BLaER1 (cell line): ENCODE data around the gene CCDC27.

ENCODE experiments used
- H3K27ac ChIP-seq: shearing (Covaris generic); formaldehyde crosslinking; 2 replicates; pipeline ENCODE4 v1.8.1; 2022
- H3K27me3 ChIP-seq: shearing (Covaris generic); formaldehyde crosslinking; 2 replicates; pipeline ENCODE4 v1.8.1; 2022
- H3K36me3 ChIP-seq: shearing (Covaris generic); formaldehyde crosslinking; 2 replicates; pipeline ENCODE4 v1.8.1; 2022
- H3K4me1 ChIP-seq: shearing (Covaris generic); formaldehyde crosslinking; 2 replicates; pipeline ENCODE4 v1.8.1; 2022
- H3K4me2 ChIP-seq: shearing (Covaris generic); formaldehyde crosslinking; 2 replicates; pipeline ENCODE4 v1.8.1; 2022
- H3K4me3 ChIP-seq: shearing (Covaris generic); formaldehyde crosslinking; 2 replicates; pipeline ENCODE4 v1.8.1; 2022
- H3K9ac ChIP-seq: shearing (Covaris generic); formaldehyde crosslinking; 2 replicates; pipeline ENCODE4 v1.8.1; 2022
- H3K9me3 ChIP-seq: shearing (Covaris generic); formaldehyde crosslinking; 2 replicates; pipeline ENCODE4 v1.8.1; 2022
- H4K20me1 ChIP-seq: shearing (Covaris generic); formaldehyde crosslinking; 2 replicates; pipeline ENCODE4 v1.8.1; 2022
- Cebpa-rat ChIP-seq: shearing (Covaris generic); IDR thresholded peaks from 2 replicates; pipeline ENCODE4 v1.8.1; 2022

CCDC27 gene

GRCh38 chr1:3814771-3815561 is 62.7 kb downstream of the CCDC27 start:
- Histone ChIP-seq H3K36me3 (peaks cover 51% of the 10 kb centered on the region), H3K9ac (no peak overlapping the region), H3K27me3 (no peaks in the 10 kb centered on the region), H3K4me3 (no peak overlapping the region), H3K4me2 (no peak overlapping the region), H3K9me3 (no peaks in the 10 kb centered on the region), H4K20me1 (no peaks in the 10 kb centered on the region), H3K4me1 (peaks cover 4% of the 10 kb centered on the region), H3K27ac (no peak overlapping the region)
- no peak for TF ChIP-seq Cebpa-rat

GRCh38 chr1:3816331-3817137 is 64.3 kb downstream of the CCDC27 start:
- H3K4me2 ChIP-seq: no peak overlapping the region

GRCh38 chr1:3817138-3817740 is 65.0 kb downstream of the CCDC27 start:
- no peaks in the 10 kb centered on the region for H4K20me1 ChIP-seq
- no peak overlapping the region for H3K27ac ChIP-seq
- no peaks in the 10 kb centered on the region for H3K27me3 ChIP-seq
- H3K4me1 ChIP-seq: peaks cover 27% of the 10 kb centered on the region
- no peak overlapping the region for H3K9ac ChIP-seq
- H3K4me3 ChIP-seq: no peak overlapping the region
- no peak overlapping the region for H3K4me2 ChIP-seq
- H3K36me3 ChIP-seq: peaks cover 74% of the 10 kb centered on the region
- no peak for TF ChIP-seq Cebpa-rat
- H3K9me3 ChIP-seq: no peaks in the 10 kb centered on the region

More at GRCh38 chr1:3816331-3817137, 64.3 kb downstream of the CCDC27 start:
- Histone ChIP-seq H3K27ac (no peak overlapping the region), H3K27me3 (no peaks in the 10 kb centered on the region), H3K9me3 (no peaks in the 10 kb centered on the region), H3K4me3 (no peak overlapping the region), H3K4me1 (peaks cover 20% of the 10 kb centered on the region), H3K36me3 (peaks cover 67% of the 10 kb centered on the region), H4K20me1 (no peaks in the 10 kb centered on the region), H3K9ac (no peak overlapping the region)
- TF ChIP-seq Cebpa-rat: no peak

- no peaks in the 10 kb centered on the region for H3K9me3 ChIP-seq
- no peak overlapping the region for H3K4me3 ChIP-seq
- peaks cover 31% of the 10 kb centered on the region for H3K4me1 ChIP-seq
- H3K36me3 ChIP-seq: peaks cover 82% of the 10 kb centered on the region
- TF ChIP-seq Cebpa-rat: no peak
- H3K27ac ChIP-seq: no peak overlapping the region
- H3K27me3 ChIP-seq: no peaks in the 10 kb centered on the region
- H4K20me1 ChIP-seq: no peaks in the 10 kb centered on the region
- no peak overlapping the region for H3K4me2 ChIP-seq
- H3K9ac ChIP-seq: no peak overlapping the region
These were observed 65.8 kb downstream of the CCDC27 start for GRCh38 chr1:3817821-3818597.

- TF ChIP-seq Cebpa-rat: no peak
- Histone ChIP-seq H3K9ac (no peak overlapping the region), H3K36me3 (peaks cover 86% of the 10 kb centered on the region), H4K20me1 (no peaks in the 10 kb centered on the region), H3K27ac (no peak overlapping the region), H3K4me2 (no peak overlapping the region), H3K4me3 (no peak overlapping the region), H3K27me3 (no peaks in the 10 kb centered on the region), H3K4me1 (peaks cover 31% of the 10 kb centered on the region), H3K9me3 (no peaks in the 10 kb centered on the region)
These were observed 67.5 kb downstream of the CCDC27 start for GRCh38 chr1:3819771-3820200.

GRCh38 chr1:3820316-3820715 is 68.1 kb downstream of the CCDC27 start:
- peak overlapping the region; percentile 68 for H3K27ac ChIP-seq
- peaks cover 84% of the 10 kb centered on the region for H3K36me3 ChIP-seq
- H3K4me2 ChIP-seq: peak overlapping the region; percentile 79
- H3K9ac ChIP-seq: peak overlapping the region; percentile 48
- no peaks in the 10 kb centered on the region for H3K27me3 ChIP-seq
- H3K9me3 ChIP-seq: no peaks in the 10 kb centered on the region
- peaks cover 34% of the 10 kb centered on the region for H3K4me1 ChIP-seq
- H3K4me3 ChIP-seq: 0 out of 2 replicates have a peak overlapping the region, but pooled peaks have one; percentile 21
- no peaks in the 10 kb centered on the region for H4K20me1 ChIP-seq
- no peak for TF ChIP-seq Cebpa-rat

GRCh38 chr1:3821004-3821403 is 68.8 kb downstream of the CCDC27 start:
- no peak for TF ChIP-seq Cebpa-rat
- Histone ChIP-seq H3K27me3 (no peaks in the 10 kb centered on the region), H3K9me3 (no peaks in the 10 kb centered on the region), H3K4me1 (peaks cover 41% of the 10 kb centered on the region), H3K4me3 (0 out of 2 replicates have a peak overlapping the region, but pooled peaks have one; percentile 21), H3K36me3 (peaks cover 84% of the 10 kb centered on the region), H3K27ac (peak overlapping the region; percentile 68), H3K9ac (peak overlapping the region; percentile 48), H4K20me1 (no peaks in the 10 kb centered on the region), H3K4me2 (peak overlapping the region; percentile 79)
